Stomach (tissue), 4 donors: Measurements from ENCODE around the gene PSMD1.

Experiments used
- CTCF ChIP-seq, 7 experiments: fragments of 450-650 bp in 4 of 7; fragments of 200-600 bp in 3 of 7; sonication (generic) in 3 of 7; IDR thresholded peaks; one replicate each; pipeline ENCODE4 v1.5.1; 2016 to 2019; ENCODE audit warnings: antibody characterized with exemption in 7 of 7, control low read depth in 2 of 7, mild to moderate bottlenecking in 1 of 7
- EP300 ChIP-seq: sonication (generic); formaldehyde crosslinking; IDR thresholded peaks from one replicate; pipeline ENCODE4 v1.6.1; 2017; ENCODE audit warnings: antibody characterized with exemption
- POLR2A ChIP-seq, 4 donors: fragments of 450-650 bp; IDR thresholded peaks; one replicate each; pipeline ENCODE4 v1.6.1; 2016; ENCODE audit warnings: antibody characterized with exemption in 4 of 4, control low read depth in 2 of 4, mild to moderate bottlenecking in 1 of 4, moderate library complexity in 1 of 4
- POLR2AphosphoS5 ChIP-seq, 3 donors: sonication (generic); formaldehyde crosslinking; IDR thresholded peaks; one replicate each; pipeline ENCODE4 v1.6.1; 2016; ENCODE audit warnings: antibody characterized with exemption in 3 of 3

GRCh38 chr2:231068525-231069222 lies 12.0 kb downstream of the PSMD1 start:
- TF ChIP-seq POLR2AphosphoS5 (IDR thresholded peaks at IDR 0.05) (peak in 2 of 3 donors; percentile 40 to 56), CTCF (IDR thresholded peaks at IDR 0.05) (no peak), POLR2A (IDR thresholded peaks at IDR 0.05) (no peak), EP300 (no peak)
